DMS53 treated with DMSO at 0.1 percent for 48 hours (cell line): Measurements from ENCODE around the gene TXLNA.
A peak's percentile ranks its signal among the peaks of the same experiment; 100 is the strongest.

Source experiments
- DNase-seq: peaks from one replicate; lab custom pipeline; 2025; ENCODE audit not compliant: unreplicated experiment; lab: John Stamatoyannopoulos, UW

The TXLNA gene

DNA sequence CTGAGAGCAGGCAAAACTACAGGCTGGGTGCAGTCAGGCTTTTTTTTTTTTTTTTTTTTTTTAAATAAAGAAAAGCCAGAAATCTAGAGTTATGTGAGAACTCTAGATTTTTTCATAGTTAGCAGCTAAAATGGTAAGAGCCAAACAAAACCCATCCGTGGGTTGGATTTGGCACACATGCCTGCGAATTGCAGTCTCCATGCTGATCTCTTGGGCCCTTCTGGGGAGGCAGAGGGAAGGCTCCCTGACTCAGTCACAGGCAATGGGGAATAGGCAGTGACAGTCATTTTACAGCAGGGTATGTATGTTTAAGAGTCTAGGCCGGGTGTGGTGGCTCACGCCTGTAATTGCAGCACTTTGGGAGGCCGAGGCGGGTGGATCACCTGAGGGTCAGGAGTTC, 2.6 kb downstream of the TXLNA start:
- no peak for DNase-seq

DNA sequence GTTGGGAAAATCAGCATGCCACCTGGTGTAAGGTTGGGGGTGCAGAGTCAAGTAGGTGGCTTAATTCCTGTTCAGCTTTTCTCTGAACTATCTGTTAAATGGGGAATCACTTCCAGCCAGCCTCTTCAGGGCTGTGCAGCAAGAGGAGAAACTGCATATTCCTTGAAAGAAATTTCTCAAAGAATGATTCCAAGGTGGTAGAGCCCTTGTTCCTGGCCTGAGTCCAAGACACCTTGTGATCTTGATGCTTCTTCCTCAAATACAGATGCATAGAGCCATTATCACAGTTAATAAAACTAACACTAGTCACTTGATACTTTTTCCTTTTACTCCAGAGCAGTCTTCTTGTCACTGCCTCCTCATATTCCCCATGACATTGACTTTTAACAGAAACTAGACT, 5.2 kb downstream of the TXLNA start:
- no peak for DNase-seq

DNA sequence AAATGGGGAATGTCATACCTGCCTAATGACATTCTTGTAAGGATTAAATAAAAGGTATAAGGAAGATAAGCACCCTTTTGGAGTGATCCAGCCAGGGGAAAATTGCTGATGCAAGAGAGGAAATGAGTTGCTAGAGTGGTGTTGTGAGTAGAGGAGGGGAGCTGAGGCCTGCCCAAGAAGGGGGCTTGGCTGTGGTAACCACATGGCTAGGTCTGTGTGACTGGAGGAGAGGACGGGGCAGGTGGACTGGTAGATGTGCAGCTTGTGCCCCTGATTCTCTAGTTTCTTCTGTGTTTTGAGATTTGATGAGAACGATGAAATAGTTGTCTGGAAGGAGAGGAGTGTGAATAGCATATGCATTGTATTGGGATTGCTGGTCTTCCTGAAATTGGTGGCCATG, 6.6 kb downstream of the TXLNA start:
- no peak for DNase-seq

DNA sequence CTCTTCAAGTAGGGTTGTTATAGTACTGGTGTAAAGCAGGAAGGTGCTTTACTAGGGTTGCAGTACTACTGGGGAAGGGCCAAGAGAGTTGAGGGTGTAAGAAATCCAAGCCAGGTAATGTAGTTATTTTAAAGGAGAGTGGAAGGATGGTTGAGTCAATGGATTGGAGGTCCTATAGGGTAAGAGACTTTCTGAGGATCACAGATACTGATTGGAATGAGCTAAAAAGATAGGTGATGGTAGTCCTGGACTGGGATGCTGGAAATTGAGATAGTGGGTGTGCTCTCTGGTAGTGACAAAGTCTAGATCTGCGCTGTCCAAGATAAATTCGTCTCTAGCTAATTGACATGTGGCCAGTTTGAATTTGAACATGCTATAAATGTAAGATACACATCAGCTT, 7.0 kb downstream of the TXLNA start:
- no peak for DNase-seq

GRCh38 chr1:32187850-32188249, 8.4 kb downstream of the TXLNA start:
- DNase-seq, result no peak

- no peak for DNase-seq
These were observed 12.9 kb downstream of the TXLNA start for GRCh38 chr1:32192220-32192948.

- DNase-seq, result no peak
These were observed 15.5 kb downstream of the TXLNA start for GRCh38 chr1:32194984-32195383.

GRCh38 chr1:32195531-32195930, 16.1 kb downstream of the TXLNA start:
- DNase-seq, result no peak

- DNase-seq, result no peak
These were observed 16.7 kb downstream of the TXLNA start for GRCh38 chr1:32195972-32196823.

DNA sequence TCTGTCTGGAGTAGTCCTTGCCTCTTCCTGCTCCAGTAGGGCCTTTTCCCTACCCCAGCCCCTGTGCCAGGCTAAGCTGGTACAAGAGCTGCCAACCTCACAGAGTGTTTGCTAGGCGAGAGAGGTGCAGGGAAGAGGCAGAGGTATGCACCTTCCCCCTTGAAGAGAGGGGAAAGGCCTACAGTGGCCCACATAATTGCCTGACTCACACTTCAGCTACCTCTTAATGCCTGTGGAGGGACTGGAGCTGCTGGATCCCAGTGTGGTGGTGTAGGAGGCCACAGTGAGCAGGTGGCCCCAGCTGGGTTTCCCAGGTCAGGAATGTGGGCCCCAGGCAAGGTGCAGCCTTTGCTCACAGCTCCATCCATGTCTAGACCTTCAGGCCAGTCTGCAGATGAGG, 17.6 kb downstream of the TXLNA start:
- DNase-seq, result no peak

DNA sequence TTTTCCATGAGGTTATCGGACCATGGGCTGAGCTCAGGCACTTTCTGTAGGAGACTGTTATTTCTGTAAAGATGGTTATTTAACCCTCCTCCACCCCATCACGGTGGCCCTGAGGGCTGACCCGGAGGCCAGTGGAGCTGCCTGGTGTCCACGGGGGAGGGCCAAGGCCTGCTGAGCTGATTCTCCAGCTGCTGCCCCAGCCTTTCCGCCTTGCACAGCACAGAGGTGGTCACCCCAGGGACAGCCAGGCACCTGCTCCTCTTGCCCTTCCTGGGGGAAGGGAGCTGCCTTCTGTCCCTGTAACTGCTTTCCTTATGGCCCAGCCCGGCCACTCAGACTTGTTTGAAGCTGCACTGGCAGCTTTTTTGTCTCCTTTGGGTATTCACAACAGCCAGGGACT, 18.4 kb downstream of the TXLNA start:
- DNase-seq, result no peak

- DNase-seq, result no peak
These were observed 19.0 kb downstream of the TXLNA start for GRCh38 chr1:32198237-32199042.

DNA sequence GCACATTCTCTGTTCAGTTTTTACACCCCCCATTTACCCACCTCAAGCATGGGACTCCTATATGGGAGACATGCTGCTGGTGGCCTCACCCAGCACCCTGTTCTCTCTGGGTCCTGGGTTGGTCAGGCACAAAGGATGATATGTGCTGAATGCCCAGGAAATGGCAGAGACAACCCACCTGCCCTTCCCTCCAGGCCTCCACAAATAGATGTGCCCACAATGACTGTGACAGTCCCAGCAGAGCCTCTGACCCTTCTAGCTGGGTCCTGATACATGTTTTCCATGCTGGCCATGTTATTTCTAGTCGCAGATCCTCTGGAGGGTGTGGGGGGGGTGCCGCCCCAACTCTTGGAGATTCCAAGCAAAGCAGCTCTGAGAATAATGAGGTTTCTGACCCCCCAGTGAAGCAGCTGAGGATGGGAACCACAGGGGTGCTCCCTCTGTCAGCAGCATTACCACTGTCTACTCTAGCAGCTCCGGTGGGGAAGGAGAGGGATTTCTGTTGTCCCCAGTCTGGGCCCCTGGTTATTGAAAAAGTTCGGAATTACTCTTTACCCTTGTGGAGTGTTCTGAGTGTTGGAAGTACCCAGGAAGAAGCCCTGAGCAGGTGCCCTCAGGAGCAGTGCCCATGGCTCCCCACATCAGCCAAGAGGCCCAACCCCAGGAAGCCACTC, 19.7 kb downstream of the TXLNA start:
- no peak for DNase-seq

GRCh38 chr1:32199717-32200072, 20.2 kb downstream of the TXLNA start:
- no peak for DNase-seq

DNA sequence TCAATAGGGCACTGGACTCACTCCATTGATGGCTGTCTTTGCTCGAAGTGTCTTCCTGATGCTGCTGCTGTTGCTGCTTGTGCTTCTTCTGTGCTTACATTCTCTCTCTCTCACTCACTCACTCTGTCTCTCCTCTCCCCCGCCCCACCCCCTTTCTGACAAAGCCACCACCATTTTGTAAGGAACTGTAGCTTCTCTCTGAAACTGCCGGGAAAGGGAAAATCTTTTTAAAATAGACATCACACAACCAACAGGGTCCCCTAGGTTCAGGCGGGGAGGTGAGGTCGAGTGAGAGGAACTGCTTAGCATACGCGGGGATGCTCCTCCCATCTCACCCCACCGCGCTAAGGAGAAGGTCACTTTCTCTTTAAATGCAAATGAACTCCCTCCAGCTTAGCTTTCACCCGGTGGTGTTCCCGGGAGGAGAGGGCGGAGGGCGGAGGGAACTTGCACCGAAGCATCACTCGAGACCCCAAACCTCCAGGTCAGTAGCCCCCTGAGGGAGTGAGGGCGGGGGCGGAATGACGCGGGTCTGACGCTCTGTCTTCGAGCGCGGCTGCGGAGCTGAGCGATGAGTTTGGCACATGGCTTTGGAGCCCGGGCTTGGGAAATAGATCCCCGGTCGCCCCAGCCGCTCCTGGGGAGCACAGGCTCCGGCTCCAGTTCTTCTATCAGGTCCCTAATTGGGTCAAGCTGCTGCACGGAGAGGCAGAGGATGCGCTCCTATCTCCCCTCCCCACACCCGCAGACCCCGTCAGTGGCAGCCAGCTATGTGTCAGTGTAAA, 20.9 kb downstream of the TXLNA start, which contains the start of gene CCDC28B:
Gene CCDC28B (plus strand): TSS at position 370 of the 785 bp plus-strand sequence. CDS start 1,341 bp downstream, outside the sequence.
- peak; percentile 41 for DNase-seq

DNA sequence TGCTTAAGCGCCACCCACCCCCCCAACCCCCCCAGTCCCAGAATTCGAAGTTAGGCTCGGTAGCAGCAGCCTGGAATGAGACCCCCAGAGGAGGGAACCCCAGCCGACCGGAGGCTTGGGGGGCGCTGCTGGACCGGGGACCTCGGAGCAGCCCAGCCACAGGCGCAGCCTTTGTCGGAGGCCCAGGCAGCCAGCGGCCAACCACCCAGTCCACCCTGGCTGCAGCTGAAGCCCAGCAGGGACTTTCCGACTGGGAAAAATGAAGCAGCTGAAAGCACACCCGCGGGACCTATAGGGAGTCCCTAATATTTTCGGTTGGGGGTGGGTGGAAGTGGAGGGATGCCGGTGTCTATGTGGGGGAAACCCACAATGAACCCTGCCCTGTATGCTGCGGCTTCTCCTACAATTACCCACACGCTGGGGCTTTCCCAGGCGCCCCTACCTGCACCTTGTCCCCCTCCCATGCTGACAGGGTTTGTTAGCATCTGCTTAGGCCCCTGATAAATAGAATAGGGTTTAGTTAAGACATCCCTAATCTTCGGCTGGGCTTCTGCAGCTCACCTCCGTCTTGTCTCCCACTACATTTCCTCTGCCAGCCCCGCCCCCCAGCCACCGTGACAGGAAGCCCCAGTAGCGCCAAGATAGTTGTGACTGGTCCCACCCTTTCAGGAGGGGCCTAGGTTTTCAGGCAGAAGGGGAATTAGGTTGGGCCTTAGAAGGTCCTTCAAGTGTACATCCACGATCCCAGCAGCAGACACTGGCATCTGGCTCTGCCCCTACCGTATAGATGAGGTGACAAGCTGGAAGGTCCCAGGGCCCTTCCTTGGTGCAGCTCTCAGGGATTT, 21.8 kb downstream of the TXLNA start:
- DNase-seq, result no peak

DNA sequence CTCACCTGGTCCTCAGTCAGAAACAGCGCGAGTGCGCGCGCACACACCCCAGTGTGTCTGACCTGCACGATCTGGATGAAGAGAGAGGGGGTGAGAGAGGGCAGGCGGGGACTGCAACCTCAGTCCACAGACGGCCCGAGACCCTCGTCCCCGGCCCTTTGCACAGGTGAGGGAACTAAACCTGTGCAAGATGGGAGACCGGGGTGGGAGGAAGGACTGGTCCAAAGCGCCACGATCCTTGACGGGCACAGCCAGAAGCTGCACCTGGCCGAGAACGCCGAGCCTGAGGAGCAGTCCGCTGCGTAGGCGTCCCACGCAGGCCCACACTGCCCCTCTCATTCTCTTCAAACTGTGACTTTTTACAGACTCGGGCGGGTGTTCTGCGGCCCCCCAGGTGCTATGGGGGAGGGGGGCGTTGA, 25.5 kb downstream of the TXLNA start:
- DNase-seq, result peak; percentile 41

DNA sequence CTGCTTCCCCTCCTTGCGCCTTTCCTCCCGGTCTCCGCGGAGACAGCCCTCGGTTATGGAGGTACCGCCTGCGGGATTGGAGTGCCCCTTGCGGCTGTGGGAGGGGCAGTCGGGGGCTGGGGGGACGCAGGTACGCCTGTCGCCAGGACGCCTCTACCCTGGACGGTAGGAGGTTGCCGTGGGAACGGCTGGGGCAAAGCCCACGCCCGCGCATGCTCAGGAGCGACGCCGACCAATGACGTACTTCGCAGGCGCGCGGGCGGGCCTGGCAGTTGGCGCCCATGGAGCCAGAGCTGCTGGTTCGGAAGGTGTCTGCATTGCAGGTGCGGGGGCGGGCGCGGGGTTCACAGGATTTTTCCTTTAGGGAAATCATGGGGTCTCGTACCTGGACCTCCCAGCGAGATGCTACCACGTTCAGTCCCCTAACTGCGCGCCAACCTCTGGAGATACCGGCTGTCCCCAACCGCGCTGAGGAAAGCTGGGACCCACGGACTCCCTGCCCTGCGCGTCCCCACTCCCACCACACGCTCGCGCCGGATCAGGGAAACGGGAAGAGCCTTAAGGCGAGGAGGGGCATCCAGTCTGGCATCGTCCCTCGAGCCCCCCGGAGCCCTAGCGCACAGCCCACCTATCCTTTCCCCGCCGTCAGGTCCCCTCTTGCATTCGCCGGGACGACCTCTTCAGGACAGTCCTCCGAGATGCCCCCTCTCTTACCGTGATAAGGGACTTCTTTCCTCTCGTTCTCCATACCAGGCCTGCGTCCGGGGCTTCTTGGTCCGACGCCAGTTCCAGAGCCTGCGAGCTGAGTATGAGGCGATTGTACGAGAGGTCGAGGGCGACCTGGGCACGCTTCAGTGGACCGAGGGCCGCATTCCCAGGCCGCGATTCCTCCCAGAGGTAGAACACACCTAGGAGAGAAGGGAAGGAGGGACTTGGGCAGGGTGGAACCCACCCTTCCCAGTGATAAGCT, 26.2 kb downstream of the TXLNA start, which contains the start of gene IQCC:
Gene IQCC (plus strand): TSS at position 271 of the 970 bp plus-strand sequence. CDS start 11 bp downstream, at position 282.
- peak; percentile 79 for DNase-seq
